MM.1S (cell line): ENCODE results near the gene TBC1D10A.

ENCODE experiments used
- DNase-seq: peaks from one replicate; pipeline ENCODE4 v3.0.0-alpha.2; 2015
- H2AFZ ChIP-seq: fragments of 300-600 bp; sonication (generic); 2 replicates; pipeline ENCODE4 v1.6.0; 2016; ENCODE audit warnings: antibody characterized with exemption, low read length
- H3F3A ChIP-seq: fragments of 300-600 bp; sonication (generic); 2 replicates; pipeline ENCODE4 v1.6.1; 2016; ENCODE audit warnings: mild to moderate bottlenecking, antibody characterized with exemption, low read length, moderate library complexity, mixed read lengths; ENCODE audit not compliant: insufficient read depth
- H3K27ac ChIP-seq: fragments of 300-600 bp; sonication (generic); 2 replicates; pipeline ENCODE4 v1.5.1; 2016; ENCODE audit warnings: mild to moderate bottlenecking, low read length
- H3K27me3 ChIP-seq: fragments of 300-600 bp; sonication (generic); replicated peaks from 2 replicates; pipeline ENCODE4 v1.6.0; 2016; ENCODE audit warnings: low read length; ENCODE audit not compliant: insufficient read depth
- H3K36me3 ChIP-seq: fragments of 300-600 bp; sonication (generic); replicated peaks from 2 replicates; pipeline ENCODE4 v1.6.1; 2016; ENCODE audit warnings: mild to moderate bottlenecking, low read length, mixed read lengths; ENCODE audit not compliant: insufficient read depth
- H3K4me1 ChIP-seq: fragments of 300-600 bp; sonication (generic); 2 replicates; pipeline ENCODE4 v1.6.1; 2016; ENCODE audit warnings: low read length, mixed read lengths
- H3K4me2 ChIP-seq: fragments of 300-600 bp; sonication (generic); 2 replicates; pipeline ENCODE4 v1.6.0; 2016; ENCODE audit warnings: low read depth, low read length
- H3K4me3 ChIP-seq: fragments of 300-600 bp; sonication (generic); 2 replicates; pipeline ENCODE4 v1.5.1; 2016; ENCODE audit warnings: low read length, mixed read lengths
- H3K79me2 ChIP-seq: fragments of 300-600 bp; sonication (generic); 2 replicates; pipeline ENCODE4 v1.6.1; 2016; ENCODE audit warnings: mixed run types, low read length, mixed read lengths
- H3K9ac ChIP-seq: fragments of 300-600 bp; sonication (generic); 2 replicates; pipeline ENCODE4 v1.6.1; 2016; ENCODE audit warnings: low read length, mixed read lengths
- H3K9me2 ChIP-seq: fragments of 300-600 bp; sonication (generic); replicated peaks from 2 replicates; pipeline ENCODE4 v1.6.1; 2016; ENCODE audit warnings: mild to moderate bottlenecking, low read length, mixed read lengths; ENCODE audit not compliant: insufficient read depth
- H3K9me3 ChIP-seq: fragments of 300-600 bp; sonication (generic); replicated peaks from 2 replicates; pipeline ENCODE4 v1.6.1; 2016; ENCODE audit warnings: mild to moderate bottlenecking, low read length, mixed read lengths; ENCODE audit not compliant: insufficient read depth
- H4K20me1 ChIP-seq: fragments of 300-600 bp; sonication (generic); 2 replicates; pipeline ENCODE4 v1.6.1; 2016; ENCODE audit warnings: mild to moderate bottlenecking, low read length, moderate library complexity, mixed read lengths; ENCODE audit not compliant: insufficient read depth
- EZH2 ChIP-seq: fragments of 300-600 bp; sonication (generic); optimal IDR thresholded peaks from 2 replicates; pipeline ENCODE3; 2017; ENCODE audit warnings: low read depth, mild to moderate bottlenecking, antibody characterized with exemption, low read length, mixed read lengths
- EZH2phosphoT487 ChIP-seq: fragments of 300-600 bp; sonication (generic); IDR thresholded peaks from 2 replicates; pipeline ENCODE4 v1.6.1; 2018; ENCODE audit warnings: antibody characterized with exemption, low read length
- TF ChIP-seq, protein P1 (sequence below): fragments of 300-600 bp; sonication (generic); IDR thresholded peaks from 2 replicates; pipeline ENCODE4 v1.5.1; 2016; ENCODE audit warnings: antibody characterized with exemption, low read length, mixed read lengths

The TBC1D10A gene, protein sequence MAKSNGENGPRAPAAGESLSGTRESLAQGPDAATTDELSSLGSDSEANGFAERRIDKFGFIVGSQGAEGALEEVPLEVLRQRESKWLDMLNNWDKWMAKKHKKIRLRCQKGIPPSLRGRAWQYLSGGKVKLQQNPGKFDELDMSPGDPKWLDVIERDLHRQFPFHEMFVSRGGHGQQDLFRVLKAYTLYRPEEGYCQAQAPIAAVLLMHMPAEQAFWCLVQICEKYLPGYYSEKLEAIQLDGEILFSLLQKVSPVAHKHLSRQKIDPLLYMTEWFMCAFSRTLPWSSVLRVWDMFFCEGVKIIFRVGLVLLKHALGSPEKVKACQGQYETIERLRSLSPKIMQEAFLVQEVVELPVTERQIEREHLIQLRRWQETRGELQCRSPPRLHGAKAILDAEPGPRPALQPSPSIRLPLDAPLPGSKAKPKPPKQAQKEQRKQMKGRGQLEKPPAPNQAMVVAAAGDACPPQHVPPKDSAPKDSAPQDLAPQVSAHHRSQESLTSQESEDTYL

DNA sequence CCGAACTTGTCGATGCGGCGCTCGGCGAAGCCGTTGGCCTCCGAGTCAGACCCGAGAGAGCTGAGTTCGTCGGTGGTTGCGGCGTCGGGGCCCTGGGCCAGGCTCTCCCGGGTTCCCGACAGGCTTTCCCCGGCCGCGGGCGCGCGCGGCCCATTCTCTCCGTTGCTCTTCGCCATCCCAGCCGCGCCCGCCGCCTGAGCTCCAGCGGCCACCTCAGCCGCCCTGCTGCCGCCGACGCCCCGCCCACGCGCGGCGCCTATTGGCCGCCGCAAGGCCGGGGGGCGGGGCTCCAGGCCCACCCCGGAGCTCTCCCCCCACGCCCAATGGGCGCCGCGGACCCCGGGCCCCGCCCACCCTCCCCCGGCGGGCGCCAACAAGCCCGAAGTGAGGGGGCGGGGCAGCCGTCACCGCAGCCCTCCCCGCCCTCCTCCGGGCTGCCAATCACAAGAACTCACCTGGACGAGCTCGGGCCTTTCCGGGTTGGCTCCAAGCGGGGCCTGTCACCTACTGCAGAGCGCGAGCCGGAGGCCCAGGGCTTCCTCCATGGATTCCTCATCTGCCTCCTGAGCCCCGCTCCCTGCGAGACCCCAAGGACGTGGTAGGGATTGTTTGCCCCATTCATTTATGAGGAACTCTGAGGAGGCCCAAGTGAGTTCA, at the start of gene TBC1D10A:
TSS of gene TBC1D10A (minus strand) at position 236 of the 657 bp plus-strand sequence. CDS start at position 176, 60 bp downstream.
- H3K4me3 ChIP-seq = peak within 1 kb of the TSS; percentile 93
- no peaks in the 10 kb centered on the region for H3K9me3 ChIP-seq
- H4K20me1 ChIP-seq = no peaks in the 10 kb centered on the region
- H3K9me2 ChIP-seq = no peaks in the 10 kb centered on the region
- H3F3A ChIP-seq = peaks cover 15% of the 10 kb centered on the region
- H3K4me1 ChIP-seq = peaks cover 32% of the 10 kb centered on the region
- peak within 1 kb of the TSS; percentile 91 for H3K4me2 ChIP-seq
- H3K9ac ChIP-seq = peak within 1 kb of the TSS; percentile 81
- peak within 1 kb of the TSS; percentile 84 for H2AFZ ChIP-seq
- H3K36me3 ChIP-seq = no peaks in the 10 kb centered on the region
- H3K79me2 ChIP-seq = peaks cover 26% of the 10 kb centered on the region
- H3K27ac ChIP-seq = peak within 1 kb of the TSS; percentile 49; the same call in 1 of the 2 replicates
- H3K27me3 ChIP-seq = no peaks in the 10 kb centered on the region
- peak; percentile 95 for DNase-seq
- TF ChIP-seq EZH2phosphoT487 = no peak
- TF ChIP-seq, protein P1, sequence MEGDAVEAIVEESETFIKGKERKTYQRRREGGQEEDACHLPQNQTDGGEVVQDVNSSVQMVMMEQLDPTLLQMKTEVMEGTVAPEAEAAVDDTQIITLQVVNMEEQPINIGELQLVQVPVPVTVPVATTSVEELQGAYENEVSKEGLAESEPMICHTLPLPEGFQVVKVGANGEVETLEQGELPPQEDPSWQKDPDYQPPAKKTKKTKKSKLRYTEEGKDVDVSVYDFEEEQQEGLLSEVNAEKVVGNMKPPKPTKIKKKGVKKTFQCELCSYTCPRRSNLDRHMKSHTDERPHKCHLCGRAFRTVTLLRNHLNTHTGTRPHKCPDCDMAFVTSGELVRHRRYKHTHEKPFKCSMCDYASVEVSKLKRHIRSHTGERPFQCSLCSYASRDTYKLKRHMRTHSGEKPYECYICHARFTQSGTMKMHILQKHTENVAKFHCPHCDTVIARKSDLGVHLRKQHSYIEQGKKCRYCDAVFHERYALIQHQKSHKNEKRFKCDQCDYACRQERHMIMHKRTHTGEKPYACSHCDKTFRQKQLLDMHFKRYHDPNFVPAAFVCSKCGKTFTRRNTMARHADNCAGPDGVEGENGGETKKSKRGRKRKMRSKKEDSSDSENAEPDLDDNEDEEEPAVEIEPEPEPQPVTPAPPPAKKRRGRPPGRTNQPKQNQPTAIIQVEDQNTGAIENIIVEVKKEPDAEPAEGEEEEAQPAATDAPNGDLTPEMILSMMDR = no peak
- TF ChIP-seq EZH2 = no peak

DNA sequence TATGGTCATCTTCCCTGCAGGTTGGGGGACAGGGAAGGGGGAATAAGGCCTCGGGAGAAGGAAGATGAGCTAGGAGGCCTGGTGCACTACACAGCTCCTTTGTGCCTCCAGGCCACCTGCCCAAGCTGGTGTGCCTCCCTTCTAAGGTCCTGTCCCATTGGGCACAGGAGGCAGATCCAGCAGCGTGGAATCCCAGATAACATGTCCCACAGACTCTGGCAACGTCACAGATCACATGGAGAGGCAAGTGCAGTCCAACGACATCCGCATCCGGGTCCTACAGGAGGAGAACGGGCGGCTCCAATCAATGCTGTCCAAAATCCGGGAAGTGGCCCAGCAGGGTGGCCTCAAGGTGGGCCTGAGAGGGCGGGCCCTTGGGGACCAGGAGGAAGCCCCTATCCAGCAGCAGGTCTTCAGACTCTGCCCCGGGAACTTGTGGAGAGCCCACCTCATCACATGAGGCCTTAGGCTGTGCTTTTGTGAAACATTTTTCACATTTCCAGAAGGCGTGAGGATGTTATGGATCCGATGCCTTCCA, 48.6 kb upstream of the TBC1D10A start:
- H2AFZ ChIP-seq = no peak overlapping the region
- H3F3A ChIP-seq = no peaks in the 10 kb centered on the region
- no peak overlapping the region for H3K4me2 ChIP-seq
- H3K79me2 ChIP-seq = no peaks in the 10 kb centered on the region
- no peaks in the 10 kb centered on the region for H3K9me2 ChIP-seq
- TF ChIP-seq EZH2 = no peak
- no peak for TF ChIP-seq EZH2phosphoT487
- TF ChIP-seq, protein P1 = no peak
- no peaks in the 10 kb centered on the region for H4K20me1 ChIP-seq
- DNase-seq = no peak
- no peak overlapping the region for H3K4me3 ChIP-seq
- H3K9ac ChIP-seq = no peak overlapping the region
- no peak overlapping the region for H3K27ac ChIP-seq
- H3K4me1 ChIP-seq = no peaks in the 10 kb centered on the region
- no peaks in the 10 kb centered on the region for H3K9me3 ChIP-seq
- H3K27me3 ChIP-seq = no peaks in the 10 kb centered on the region
- H3K36me3 ChIP-seq = no peaks in the 10 kb centered on the region

DNA sequence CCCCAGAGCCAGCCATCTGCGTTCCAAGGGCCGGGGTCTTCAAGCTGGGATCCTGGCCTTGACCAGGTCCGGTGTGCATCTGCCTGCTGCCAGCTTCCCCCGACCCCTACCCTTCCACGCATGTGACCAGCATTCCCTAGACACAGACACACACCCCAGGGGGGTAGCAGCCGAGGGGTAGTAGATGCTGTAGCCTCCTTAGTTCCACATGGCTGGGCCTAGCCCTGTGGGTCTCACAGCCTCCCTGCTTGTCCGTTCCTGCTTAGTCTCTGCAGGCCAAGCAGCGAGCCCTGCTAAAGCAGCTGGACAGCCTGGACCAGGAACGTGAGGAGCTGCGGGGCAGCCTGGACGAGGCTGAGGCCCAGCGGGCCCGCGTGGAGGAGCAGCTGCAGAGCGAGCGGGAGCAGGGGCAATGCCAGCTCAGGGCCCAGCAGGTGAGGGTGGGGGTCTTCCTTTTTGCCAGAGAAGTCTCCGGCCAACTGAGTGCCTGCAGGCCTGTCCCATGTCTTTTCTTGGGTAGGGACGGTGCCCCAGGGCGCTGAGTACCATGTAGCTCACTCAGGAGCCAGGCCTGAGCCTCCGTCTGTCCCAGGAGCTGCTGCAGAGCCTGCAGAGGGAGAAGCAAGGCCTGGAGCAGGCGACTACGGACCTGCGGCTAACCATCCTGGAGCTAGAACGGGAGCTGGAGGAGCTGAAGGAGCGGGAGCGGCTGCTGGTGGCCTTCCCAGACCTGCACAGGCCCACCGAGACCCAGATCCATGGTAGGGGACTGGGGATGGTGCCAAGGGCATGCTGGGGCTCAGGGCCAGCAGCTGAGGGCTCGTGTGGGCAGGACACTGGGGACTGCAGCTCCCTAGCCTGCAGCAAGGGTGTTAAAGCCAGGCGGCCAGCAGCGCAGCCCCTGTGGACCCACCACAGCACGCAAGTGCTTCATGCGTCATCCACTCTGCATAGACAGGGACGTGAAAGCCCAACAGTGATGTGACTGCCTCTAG, 46.9 kb upstream of the TBC1D10A start:
- Histone ChIP-seq H3K4me2 (no peak overlapping the region), H3K4me3 (no peak overlapping the region), H3K36me3 (no peaks in the 10 kb centered on the region), H4K20me1 (no peaks in the 10 kb centered on the region), H3K27me3 (no peaks in the 10 kb centered on the region), H2AFZ (no peak overlapping the region), H3K9ac (no peak overlapping the region), H3K9me2 (no peaks in the 10 kb centered on the region), H3K4me1 (no peaks in the 10 kb centered on the region), H3K79me2 (no peaks in the 10 kb centered on the region), H3K27ac (no peak overlapping the region), H3F3A (no peaks in the 10 kb centered on the region), H3K9me3 (no peaks in the 10 kb centered on the region)
- TF ChIP-seq, protein P1 = no peak
- TF ChIP-seq EZH2phosphoT487 = no peak
- no peak for TF ChIP-seq EZH2
- no peak for DNase-seq
